NK-92 treated with Interleukin-12 subunit alpha and Interleukin-12 subunit beta, amount 100 ng/mL, for 24 hours (cell line): ENCODE data around the gene SDF2.
"Not testable (repeated sequence)": the region's sequence is repeated elsewhere in the genome, so short reads cannot be mapped to it uniquely, and the experiment has no call there.

Source experiments
- DNase-seq: peaks from one replicate; lab custom pipeline; 2025; lab: John Stamatoyannopoulos, UW

The SDF2 gene

GRCh38 chr17:28684963-28685362, 23.3 kb upstream of the SDF2 start:
- DNase-seq: no peak

GRCh38 chr17:28682655-28683054, 20.9 kb upstream of the SDF2 start:
- DNase-seq: no peak

GRCh38 chr17:28675980-28676379, 14.3 kb upstream of the SDF2 start:
- DNase-seq: no peak

GRCh38 chr17:28675490-28675889, 13.8 kb upstream of the SDF2 start:
- no peak for DNase-seq

GRCh38 chr17:28669918-28670317, 8.2 kb upstream of the SDF2 start:
- DNase-seq: no peak

GRCh38 chr17:28667870-28668269, 6.2 kb upstream of the SDF2 start:
- no peak for DNase-seq

- no peak for DNase-seq
These were observed 4.3 kb upstream of the SDF2 start for GRCh38 chr17:28665994-28666393.

- DNase-seq: no peak
These were observed 2.0 kb upstream of the SDF2 start for GRCh38 chr17:28663723-28664122.

GRCh38 chr17:28662527-28662829, 772 bp upstream of the SDF2 start:
- no peak for DNase-seq

- DNase-seq: not testable (repeated sequence)
These were observed 2.2 kb downstream of the SDF2 start for GRCh38 chr17:28659497-28659881.

GRCh38 chr17:28658766-28659496, 2.8 kb downstream of the SDF2 start:
- not testable (repeated sequence) for DNase-seq

GRCh38 chr17:28658342-28658741, 3.4 kb downstream of the SDF2 start:
- not testable (repeated sequence) for DNase-seq

GRCh38 chr17:28657756-28658155, 4.0 kb downstream of the SDF2 start:
- no peak for DNase-seq

- no peak for DNase-seq
These were observed 6.5 kb downstream of the SDF2 start for GRCh38 chr17:28655160-28655559.

- DNase-seq: no peak
These were observed 13.0 kb downstream of the SDF2 start for GRCh38 chr17:28648698-28649097.

GRCh38 chr17:28646039-28646754, 15.5 kb downstream of the SDF2 start:
- no peak for DNase-seq

GRCh38 chr17:28645576-28645939, 16.1 kb downstream of the SDF2 start:
- DNase-seq: no peak

- peak; percentile 95 for DNase-seq
These were observed 16.7 kb downstream of the SDF2 start, which contains the start of gene BLTP2 for GRCh38 chr17:28644787-28645575. Gene BLTP2 (minus strand): TSS chr17:28645158. CDS start chr17:28645056, 102 bp downstream.

GRCh38 chr17:28643983-28644786, 17.5 kb downstream of the SDF2 start:
- no peak for DNase-seq

GRCh38 chr17:28641579-28641978, 20.1 kb downstream of the SDF2 start:
- no peak for DNase-seq

- no peak for DNase-seq
These were observed 26.2 kb downstream of the SDF2 start for GRCh38 chr17:28635506-28635905.

- DNase-seq: no peak
These were observed 27.4 kb downstream of the SDF2 start for GRCh38 chr17:28634206-28634865.
